Stimulated activated naive CD8-positive, alpha-beta T cell treated with anti-CD3 and anti-CD28 coated beads, Interleukin-15, amount 100 ng/mL, for 72 hours (primary cell): Measurements from ENCODE around the gene A4GALT.

Experiments used
- ATAC-seq: fragments of 150-1000 bp; cut with Tn5 transposase; 2 replicates; pipeline ENCODE4 v1.10.0; 2021; ENCODE audit warnings: mild to moderate bottlenecking, moderate library complexity
- DNase-seq, 2 donors: peaks; one replicate each; pipeline ENCODE4 v3.0.0; 2021 to 2022
- H3K27ac Mint-ChIP-seq, 2 donors: one replicate each; pipeline ENCODE4 v1.8.0; 2022; ENCODE audit warnings: mild to moderate bottlenecking in 2 of 2, mixed read lengths in 2 of 2, moderate library complexity in 2 of 2
- H3K27me3 Mint-ChIP-seq: one replicate; pipeline ENCODE4 v1.8.0; 2022; ENCODE audit warnings: mixed read lengths
- H3K4me1 Mint-ChIP-seq: one replicate; pipeline ENCODE4 v1.8.0; 2022; ENCODE audit warnings: mild to moderate bottlenecking, mixed read lengths
- H3K4me3 Mint-ChIP-seq, 2 donors: one replicate each; pipeline ENCODE4 v1.8.0; 2022; ENCODE audit warnings: mild to moderate bottlenecking in 2 of 2, mixed read lengths in 2 of 2, moderate library complexity in 1 of 2
- H3K9me3 Mint-ChIP-seq, 2 donors: one replicate each; pipeline ENCODE4 v1.8.0; 2022; ENCODE audit warnings: mixed read lengths in 2 of 2

The A4GALT gene

DNA sequence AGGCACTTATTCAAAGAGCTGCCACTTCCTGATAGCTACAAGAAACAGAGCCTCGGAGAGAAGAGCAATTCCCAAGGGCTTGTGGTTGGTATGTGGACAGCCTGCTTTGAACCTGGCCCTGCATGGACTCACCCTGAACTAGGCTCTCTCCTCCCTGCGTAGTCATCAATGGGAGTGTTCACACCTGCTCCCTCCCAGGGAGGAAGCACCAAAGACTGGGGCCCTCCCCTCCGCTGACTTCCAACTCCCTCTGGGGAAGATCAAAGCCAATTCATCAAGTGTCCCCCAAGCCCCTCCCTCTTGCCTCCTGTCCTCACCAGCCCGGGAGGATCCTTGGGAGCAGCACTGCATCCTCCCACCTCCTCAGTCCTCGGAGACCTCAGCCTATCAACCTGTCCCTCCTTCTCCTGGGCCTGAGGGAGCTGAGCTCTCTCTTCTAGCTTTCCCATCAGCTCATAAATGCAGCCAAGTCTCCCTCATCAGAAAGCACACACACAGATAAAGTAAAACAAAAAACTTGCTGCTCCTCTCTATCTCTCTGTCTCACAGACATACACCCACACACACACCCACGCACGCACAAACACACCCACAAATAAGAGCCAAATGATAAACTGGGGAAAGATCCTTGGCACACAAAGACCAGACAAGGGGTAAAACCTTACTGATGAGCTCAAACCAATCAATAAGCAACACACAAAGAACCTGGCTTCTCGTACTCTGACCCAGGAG lies 3.3 kb downstream of the A4GALT start:
- Mint-ChIP-seq H3K9me3 (no peaks in the 10 kb centered on the region), H3K27ac (no peak overlapping the region), H3K27me3 (peaks cover 78% of the 10 kb centered on the region), H3K4me1 (peaks cover 40% of the 10 kb centered on the region), H3K4me3 (no peak overlapping the region)
- DNase-seq: no peak
- ATAC-seq: no peak

- DNase-seq: no peak
- H3K27me3 Mint-ChIP-seq: peaks cover 78% of the 10 kb centered on the region
- H3K27ac Mint-ChIP-seq: no peak overlapping the region
- H3K4me1 Mint-ChIP-seq: peaks cover 37% of the 10 kb centered on the region
- no peak for ATAC-seq
- no peaks in the 10 kb centered on the region for H3K9me3 Mint-ChIP-seq
- no peak overlapping the region for H3K4me3 Mint-ChIP-seq
Observed at GRCh38 chr22:42716649-42717127, 4.0 kb downstream of the A4GALT start.

DNA sequence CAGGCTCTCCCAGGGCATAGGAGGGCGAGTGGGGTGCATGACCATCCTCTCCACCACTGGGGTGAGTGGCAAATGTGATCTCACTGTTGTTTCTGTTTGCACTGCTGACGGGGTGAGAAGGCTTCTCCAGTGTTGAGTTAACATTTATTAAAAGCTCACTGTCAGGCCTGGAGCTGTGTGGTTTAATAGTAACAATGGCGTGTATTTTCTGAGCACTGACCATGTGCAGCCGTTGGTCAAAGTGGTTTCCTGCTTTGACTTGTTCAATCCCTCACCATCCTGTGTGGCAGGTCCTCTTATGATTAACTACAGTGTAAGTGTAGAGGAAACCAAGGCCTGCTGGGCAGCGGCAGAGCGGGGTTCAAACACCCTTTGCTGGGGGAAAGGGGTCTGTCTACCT lies 4.4 kb downstream of the A4GALT start:
- no peak overlapping the region for H3K27ac Mint-ChIP-seq
- H3K27me3 Mint-ChIP-seq: peaks cover 76% of the 10 kb centered on the region
- H3K9me3 Mint-ChIP-seq: no peaks in the 10 kb centered on the region
- peaks cover 32% of the 10 kb centered on the region for H3K4me1 Mint-ChIP-seq
- ATAC-seq: no peak
- DNase-seq: no peak
- no peak overlapping the region for H3K4me3 Mint-ChIP-seq

DNA sequence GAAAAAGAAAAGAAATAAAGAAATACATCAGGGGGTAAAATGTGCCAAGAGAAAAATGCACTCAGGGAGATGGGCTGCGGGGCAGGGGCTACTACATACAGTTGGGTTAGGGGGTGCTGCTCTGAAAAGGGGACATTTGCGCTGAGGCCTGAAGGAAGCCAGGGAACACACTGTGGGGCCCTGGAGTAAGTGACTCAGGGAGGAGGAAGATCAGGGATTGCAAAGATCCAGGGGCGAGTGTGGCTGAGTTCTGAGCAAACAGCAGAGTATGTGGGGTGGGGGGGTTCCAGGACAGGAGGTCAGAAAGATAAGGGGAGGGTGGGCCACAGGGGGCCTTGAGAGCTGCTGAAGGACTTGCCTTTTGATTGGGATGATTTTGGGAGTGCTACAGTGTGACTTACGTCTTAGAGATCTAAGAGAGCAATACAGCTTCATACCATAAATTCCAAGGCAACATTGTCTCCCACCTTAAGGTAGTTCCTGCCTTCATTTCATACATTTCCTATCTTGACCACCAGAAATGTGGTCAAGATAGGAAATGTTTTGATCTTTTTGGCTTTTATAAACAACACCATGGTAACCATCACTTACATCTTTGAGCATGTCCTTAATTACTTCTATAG lies 5.8 kb downstream of the A4GALT start:
- Mint-ChIP-seq H3K27ac (no peak overlapping the region), H3K9me3 (no peaks in the 10 kb centered on the region), H3K4me1 (peaks cover 26% of the 10 kb centered on the region), H3K4me3 (no peak overlapping the region), H3K27me3 (peaks cover 67% of the 10 kb centered on the region)
- no peak for ATAC-seq
- DNase-seq: no peak

DNA sequence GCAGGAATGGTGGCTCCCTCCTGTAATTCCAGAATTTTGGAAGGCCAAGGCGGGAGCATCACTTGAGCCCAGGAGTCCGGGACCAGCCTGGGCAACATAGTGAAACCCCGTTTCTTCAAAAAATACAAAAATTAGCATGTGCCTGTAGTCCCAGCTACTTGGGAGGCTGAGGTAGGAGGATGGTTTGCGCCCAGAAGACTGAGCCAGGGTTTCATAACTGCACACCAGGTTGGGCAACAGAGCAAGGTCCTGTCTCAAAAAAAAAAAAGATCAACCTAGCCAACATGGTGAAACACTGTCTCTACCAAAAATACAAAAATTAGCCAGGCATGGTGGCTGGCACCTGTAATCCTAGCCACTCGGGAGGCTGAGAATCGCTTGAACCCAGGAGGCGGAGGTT lies 6.4 kb downstream of the A4GALT start:
- DNase-seq (no peak), ATAC-seq (no peak)
- Mint-ChIP-seq H3K27ac (no peak overlapping the region), H3K27me3 (peaks cover 62% of the 10 kb centered on the region), H3K9me3 (no peaks in the 10 kb centered on the region), H3K4me1 (peaks cover 20% of the 10 kb centered on the region), H3K4me3 (no peak overlapping the region)

DNA sequence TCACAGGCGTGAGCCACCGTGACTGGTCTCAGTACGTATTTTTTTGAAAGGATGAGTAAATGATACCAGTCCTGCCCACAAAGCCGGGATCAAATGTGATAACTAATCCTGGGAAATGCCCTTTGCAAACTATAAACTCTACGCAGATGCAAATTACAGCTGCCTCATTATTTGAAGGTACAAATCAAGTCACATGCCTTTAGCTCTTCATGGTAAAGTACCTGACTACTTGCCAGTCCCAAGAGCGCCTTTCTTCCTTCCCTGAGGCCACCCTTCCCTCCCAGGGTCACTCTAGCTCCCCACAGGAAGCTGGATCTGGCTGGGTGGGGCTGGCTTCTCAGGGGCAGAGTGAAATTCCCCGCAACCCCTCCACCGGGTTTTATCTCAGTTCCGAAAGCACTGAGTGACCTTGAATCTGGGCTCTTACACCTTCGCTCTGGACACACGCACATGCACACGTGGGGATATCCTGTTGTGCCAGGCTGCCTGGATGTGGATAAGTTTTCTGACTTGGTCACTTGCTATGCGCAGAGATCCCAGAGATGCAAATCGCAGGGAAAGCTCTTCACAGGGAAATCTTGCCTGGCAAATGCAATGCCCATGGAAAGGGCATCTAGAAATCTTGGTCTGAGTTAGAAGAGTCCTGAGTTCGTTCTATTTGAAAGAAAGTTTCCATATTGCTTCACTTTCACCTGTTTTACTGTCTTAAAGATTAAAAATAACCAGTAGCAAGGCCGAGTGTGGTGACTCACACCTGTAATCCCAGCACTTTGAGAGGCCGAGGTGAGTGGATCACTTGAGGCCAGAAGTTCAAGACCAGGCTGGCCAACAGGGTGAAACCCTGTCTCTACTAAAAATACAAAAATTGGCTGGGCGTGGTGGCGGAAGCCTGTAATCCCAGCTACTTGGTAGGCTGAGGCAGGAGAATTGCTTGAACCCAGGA lies 8.5 kb downstream of the A4GALT start:
- no peaks in the 10 kb centered on the region for H3K9me3 Mint-ChIP-seq
- peaks cover 41% of the 10 kb centered on the region for H3K27me3 Mint-ChIP-seq
- H3K27ac Mint-ChIP-seq: no peak overlapping the region
- DNase-seq: no peak
- H3K4me3 Mint-ChIP-seq: no peak overlapping the region
- H3K4me1 Mint-ChIP-seq: peaks cover 8% of the 10 kb centered on the region
- ATAC-seq: no peak

GRCh38 chr22:42711281-42711731 lies 9.4 kb downstream of the A4GALT start:
- H3K27ac Mint-ChIP-seq: no peak overlapping the region
- no peak for DNase-seq

GRCh38 chr22:42708417-42708816 lies 12.3 kb downstream of the A4GALT start:
- Mint-ChIP-seq H3K27ac (peak overlapping the region in 1 of 2 donors; percentile 78), H3K9me3 (no peaks in the 10 kb centered on the region), H3K4me3 (no peak overlapping the region), H3K27me3 (peaks cover 16% of the 10 kb centered on the region), H3K4me1 (no peaks in the 10 kb centered on the region)
- DNase-seq (no peak), ATAC-seq (no peak)

More at GRCh38 chr22:42711281-42711731, 9.4 kb downstream of the A4GALT start:
- ATAC-seq: no peak
- no peak overlapping the region for H3K4me3 Mint-ChIP-seq
- no peaks in the 10 kb centered on the region for H3K4me1 Mint-ChIP-seq
- H3K9me3 Mint-ChIP-seq: no peaks in the 10 kb centered on the region
- peaks cover 32% of the 10 kb centered on the region for H3K27me3 Mint-ChIP-seq

GRCh38 chr22:42707496-42707895 lies 13.2 kb downstream of the A4GALT start:
- Mint-ChIP-seq H3K4me3 (no peak overlapping the region), H3K27me3 (peaks cover 11% of the 10 kb centered on the region), H3K9me3 (no peaks in the 10 kb centered on the region), H3K4me1 (no peaks in the 10 kb centered on the region), H3K27ac (no peak overlapping the region)
- DNase-seq (no peak), ATAC-seq (no peak)

DNA sequence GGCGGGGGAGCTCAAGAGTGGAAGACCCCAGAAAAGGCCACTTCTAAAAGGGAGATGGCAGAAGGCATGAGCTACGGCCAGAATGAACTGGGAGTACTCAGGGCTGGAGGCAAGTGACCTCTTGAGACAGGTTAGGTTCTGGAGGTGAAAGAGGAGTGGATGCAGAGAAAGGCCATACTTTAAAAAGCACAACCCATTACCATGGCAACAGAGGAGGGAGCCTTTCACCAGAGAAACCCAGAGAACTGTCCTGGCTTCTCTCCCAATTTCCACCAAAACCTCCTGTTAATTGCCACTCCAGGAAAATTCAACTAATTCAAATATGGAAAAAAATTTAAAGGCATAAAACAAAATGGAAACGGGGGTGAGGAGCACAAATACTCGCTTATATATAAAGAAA lies 15.8 kb downstream of the A4GALT start:
- H3K27me3 Mint-ChIP-seq: no peaks in the 10 kb centered on the region
- no peaks in the 10 kb centered on the region for H3K9me3 Mint-ChIP-seq
- H3K4me3 Mint-ChIP-seq: no peak overlapping the region
- no peak for DNase-seq
- ATAC-seq: no peak
- no peaks in the 10 kb centered on the region for H3K4me1 Mint-ChIP-seq
- H3K27ac Mint-ChIP-seq: no peak overlapping the region

DNA sequence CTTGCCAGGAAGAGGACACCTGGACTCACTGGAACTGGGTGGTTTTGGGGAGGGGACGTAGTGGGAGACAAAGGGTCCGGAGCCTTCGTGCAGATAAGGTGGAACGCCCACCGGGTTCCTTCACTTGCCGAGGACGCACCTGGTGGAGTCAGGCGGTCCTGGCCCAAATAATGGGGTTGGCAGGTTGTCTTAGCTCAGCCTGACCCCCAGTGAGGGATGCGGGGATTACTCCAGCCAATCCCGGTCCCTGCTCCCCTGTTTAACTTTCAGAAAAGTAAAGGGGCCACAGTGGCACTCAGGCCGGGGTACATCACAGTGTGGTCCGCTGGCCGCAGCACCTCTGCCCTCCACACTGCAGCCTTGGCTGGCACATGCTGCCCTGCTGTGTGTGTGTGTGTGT lies 18.0 kb downstream of the A4GALT start:
- Mint-ChIP-seq H3K27me3 (no peaks in the 10 kb centered on the region), H3K4me3 (no peak overlapping the region), H3K27ac (no peak overlapping the region), H3K4me1 (no peaks in the 10 kb centered on the region), H3K9me3 (no peaks in the 10 kb centered on the region)
- ATAC-seq (no peak), DNase-seq (no peak)

- Mint-ChIP-seq H3K27ac (peak overlapping the region in 1 of 2 donors; percentile 29), H3K4me1 (no peaks in the 10 kb centered on the region), H3K9me3 (no peaks in the 10 kb centered on the region), H3K27me3 (no peaks in the 10 kb centered on the region), H3K4me3 (no peak overlapping the region)
- DNase-seq (no peak), ATAC-seq (no peak)
Observed at GRCh38 chr22:42701694-42702093, 19.0 kb downstream of the A4GALT start.

- ATAC-seq (no peak), DNase-seq (no peak)
- no peaks in the 10 kb centered on the region for H3K4me1 Mint-ChIP-seq
- no peak overlapping the region for H3K4me3 Mint-ChIP-seq
- H3K9me3 Mint-ChIP-seq: no peaks in the 10 kb centered on the region
- H3K27ac Mint-ChIP-seq: no peak overlapping the region
- H3K27me3 Mint-ChIP-seq: no peaks in the 10 kb centered on the region
Observed at GRCh38 chr22:42700901-42701300, 19.8 kb downstream of the A4GALT start.

DNA sequence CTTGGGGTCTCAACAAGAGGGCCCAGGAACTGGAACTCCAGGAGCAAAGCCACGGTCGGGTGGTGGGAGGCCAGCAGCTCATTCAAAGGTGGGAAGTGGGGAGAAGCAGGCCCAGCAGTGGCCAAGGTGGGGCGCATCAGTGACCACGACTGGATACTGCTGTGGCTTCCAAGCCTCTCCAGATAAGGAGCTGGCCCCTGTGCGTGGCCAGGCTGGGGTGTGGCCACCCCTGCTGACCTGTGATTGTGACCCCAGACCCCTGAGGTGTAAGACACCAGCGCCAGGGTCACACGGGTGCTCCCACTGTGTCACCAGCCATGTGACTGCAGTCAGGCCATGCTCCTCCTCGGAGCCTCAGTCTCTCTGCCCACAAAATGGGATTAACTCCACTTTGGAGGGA lies 20.3 kb downstream of the A4GALT start:
- H3K4me1 Mint-ChIP-seq: no peaks in the 10 kb centered on the region
- no peaks in the 10 kb centered on the region for H3K27me3 Mint-ChIP-seq
- no peaks in the 10 kb centered on the region for H3K9me3 Mint-ChIP-seq
- no peak for DNase-seq
- no peak overlapping the region for H3K4me3 Mint-ChIP-seq
- H3K27ac Mint-ChIP-seq: peak overlapping the region in 1 of 2 donors; percentile 76
- ATAC-seq: no peak

GRCh38 chr22:42699976-42700352 lies 20.7 kb downstream of the A4GALT start:
- H3K4me1 Mint-ChIP-seq: no peaks in the 10 kb centered on the region
- ATAC-seq: no peak
- no peaks in the 10 kb centered on the region for H3K9me3 Mint-ChIP-seq
- H3K27ac Mint-ChIP-seq: peak overlapping the region in 1 of 2 donors; percentile 76
- no peak for DNase-seq
- H3K4me3 Mint-ChIP-seq: no peak overlapping the region
- H3K27me3 Mint-ChIP-seq: no peaks in the 10 kb centered on the region
